CD14-positive monocyte (primary cell): Measurements from ENCODE around the gene NOTCH3. TPM values are rescaled to one million over a fixed set of nuclear protein-coding genes. Genes with fewer than 3 reads are reported as not detected.

Source experiments
- DNase-seq, 3 donors: peaks; one replicate each; pipeline ENCODE4 v3.0.0-alpha.2; 2011 to 2022
- H2AFZ ChIP-seq: 2 replicates; pipeline ENCODE4 v1.6.0; 2012; ENCODE audit warnings: mild to moderate bottlenecking, low read depth, low read length, inconsistent platforms; ENCODE audit not compliant: insufficient read depth, poor library complexity, severe bottlenecking
- H3K27ac ChIP-seq, 2 donors: 1 replicate in 1 of 2; 2 replicates in 1 of 2; pipeline ENCODE4 v1.5.1; 2012 to 2013; ENCODE audit warnings: low read length in 2 of 2, control low read depth in 1 of 2, inconsistent platforms in 1 of 2, low read depth in 1 of 2, mild to moderate bottlenecking in 1 of 2
- H3K27me3 ChIP-seq, 2 donors: one replicate each; pipeline versions ENCODE4 v1.6.0 to v1.6.1; 2011 to 2013; ENCODE audit warnings: low read length in 2 of 2; ENCODE audit not compliant: control insufficient read depth in 2 of 2, insufficient read depth in 2 of 2
- H3K36me3 ChIP-seq, 2 donors: replicated peaks in 1 of 2; 1 replicate in 1 of 2; 2 replicates in 1 of 2; pipeline versions ENCODE4 v1.5.1 to v1.6.1; 2012 to 2013; ENCODE audit warnings: low read length in 2 of 2, control low read depth in 1 of 2, inconsistent platforms in 1 of 2, mild to moderate bottlenecking in 1 of 2; ENCODE audit not compliant: insufficient read depth in 2 of 2, control insufficient read depth in 1 of 2
- H3K4me1 ChIP-seq, 2 donors: 1 replicate in 1 of 2; 2 replicates in 1 of 2; pipeline versions ENCODE4 v1.5.1 to v1.6.1; 2012 to 2013; ENCODE audit warnings: low read length in 2 of 2, control low read depth in 1 of 2, inconsistent platforms in 1 of 2, mild to moderate bottlenecking in 1 of 2, moderate library complexity in 1 of 2; ENCODE audit not compliant: insufficient read depth in 2 of 2, control insufficient read depth in 1 of 2
- H3K4me2 ChIP-seq: replicated peaks from 2 replicates; pipeline ENCODE3; 2012; ENCODE audit warnings: low read length, moderate library complexity, mild to moderate bottlenecking; ENCODE audit not compliant: poor library complexity, severe bottlenecking; ENCODE audit errors: extremely low read depth
- H3K4me3 ChIP-seq, 3 experiments: fragments of 200-600 bp in 1 of 3; sonication (generic) in 1 of 3; replicated peaks in 1 of 3; 1 replicate in 2 of 3; 2 replicates in 1 of 3; pipeline ENCODE4 v1.5.1; 2011 to 2013; ENCODE audit warnings: low read length in 3 of 3, mild to moderate bottlenecking in 3 of 3, control low read depth in 2 of 3, low read depth in 2 of 3, inconsistent platforms in 1 of 3, moderate library complexity in 1 of 3
- H3K79me2 ChIP-seq: 2 replicates; pipeline ENCODE4 v1.6.0; 2012; ENCODE audit warnings: mild to moderate bottlenecking, control low read depth, inconsistent platforms, low read length, moderate library complexity; ENCODE audit not compliant: insufficient read depth
- H3K9ac ChIP-seq: 2 replicates; pipeline ENCODE4 v1.6.0; 2017; ENCODE audit warnings: low read length, mild to moderate bottlenecking; ENCODE audit not compliant: insufficient read depth, poor library complexity, severe bottlenecking
- H3K9me3 ChIP-seq, 2 donors: replicated peaks in 1 of 2; 1 replicate in 1 of 2; 2 replicates in 1 of 2; pipeline versions ENCODE4 v1.5.1 to v1.6.1; 2012 to 2013; ENCODE audit warnings: low read length in 2 of 2, control low read depth in 1 of 2; ENCODE audit not compliant: control insufficient read depth in 1 of 2, insufficient read depth in 1 of 2
- H4K20me1 ChIP-seq: 2 replicates; pipeline ENCODE4 v1.6.0; 2012; ENCODE audit warnings: mild to moderate bottlenecking, low read length, control low read depth, moderate library complexity; ENCODE audit not compliant: insufficient read depth
- H3K27ac Mint-ChIP-seq, 7 donors: one replicate each; pipeline ENCODE4 v1.8.0; 2020; ENCODE audit warnings: mild to moderate bottlenecking in 7 of 7, mixed read lengths in 7 of 7, moderate library complexity in 6 of 7, inconsistent platforms in 2 of 7
- H3K27me3 Mint-ChIP-seq, 3 donors: one replicate each; pipeline ENCODE4 v1.8.0; 2021 to 2022; ENCODE audit warnings: low read depth in 3 of 3, mild to moderate bottlenecking in 3 of 3, mixed read lengths in 3 of 3, moderate library complexity in 3 of 3, inconsistent platforms in 1 of 3
- H3K36me3 Mint-ChIP-seq, 2 donors: one replicate each; pipeline ENCODE4 v1.8.0; 2020; ENCODE audit warnings: mixed read lengths in 2 of 2, inconsistent platforms in 1 of 2, mild to moderate bottlenecking in 1 of 2
- H3K4me1 Mint-ChIP-seq: one replicate; pipeline ENCODE4 v1.8.0; 2020; ENCODE audit warnings: mild to moderate bottlenecking, mixed read lengths
- H3K4me3 Mint-ChIP-seq, 2 donors: one replicate each; pipeline ENCODE4 v1.8.0; 2020; ENCODE audit warnings: mild to moderate bottlenecking in 2 of 2, mixed read lengths in 2 of 2, moderate library complexity in 1 of 2
- H3K9me3 Mint-ChIP-seq, 7 donors: one replicate each; pipeline ENCODE4 v1.8.0; 2020 to 2022; ENCODE audit warnings: mixed read lengths in 7 of 7, mild to moderate bottlenecking in 6 of 7, moderate library complexity in 6 of 7, inconsistent platforms in 2 of 7
- WGBS: methylation state at CpG from one replicate; pipeline ENCODE4 v1.1.5; 2013; ENCODE audit warnings: missing lambda C conversion rate; ENCODE audit not compliant: insufficient coverage; 5-methylcytosine and 5-hydroxymethylcytosine counted together
- intact Hi-C, 2 donors: fragments of 100-400 bp; cut with micrococcal nuclease; formaldehyde crosslinking; loops; one replicate each; pipeline versions ENCODE4 v1.15.0 to v1.15.1; 2023
- polyA plus RNA-seq, 3 donors: library from polyadenylated mRNA; depleted of rRNA in 1 of 3; unstranded in 2 of 3; stranded (reverse) in 1 of 3; fragments of 300-500 nt in 2 of 3; fragments of >200 nt in 1 of 3; fragmentation: Illumina TruSeq in 2 of 3; gene quantifications; 1 replicate in 2 of 3; 2 replicates in 1 of 3; pipeline ENCODE4 v1.2.3, GENCODE V29; 2012 to 2021
- TF ChIP-seq, protein P1 (sequence below): fragments of 200-600 bp; IDR thresholded peaks from one replicate; pipeline ENCODE4 v1.8.0; 2022; ENCODE audit warnings: antibody characterized with exemption, mild to moderate bottlenecking

NOTCH3 gene
- polyA plus RNA-seq, 3 donors = 0.05 to 0.51 TPM; not detected in 1

DNA sequence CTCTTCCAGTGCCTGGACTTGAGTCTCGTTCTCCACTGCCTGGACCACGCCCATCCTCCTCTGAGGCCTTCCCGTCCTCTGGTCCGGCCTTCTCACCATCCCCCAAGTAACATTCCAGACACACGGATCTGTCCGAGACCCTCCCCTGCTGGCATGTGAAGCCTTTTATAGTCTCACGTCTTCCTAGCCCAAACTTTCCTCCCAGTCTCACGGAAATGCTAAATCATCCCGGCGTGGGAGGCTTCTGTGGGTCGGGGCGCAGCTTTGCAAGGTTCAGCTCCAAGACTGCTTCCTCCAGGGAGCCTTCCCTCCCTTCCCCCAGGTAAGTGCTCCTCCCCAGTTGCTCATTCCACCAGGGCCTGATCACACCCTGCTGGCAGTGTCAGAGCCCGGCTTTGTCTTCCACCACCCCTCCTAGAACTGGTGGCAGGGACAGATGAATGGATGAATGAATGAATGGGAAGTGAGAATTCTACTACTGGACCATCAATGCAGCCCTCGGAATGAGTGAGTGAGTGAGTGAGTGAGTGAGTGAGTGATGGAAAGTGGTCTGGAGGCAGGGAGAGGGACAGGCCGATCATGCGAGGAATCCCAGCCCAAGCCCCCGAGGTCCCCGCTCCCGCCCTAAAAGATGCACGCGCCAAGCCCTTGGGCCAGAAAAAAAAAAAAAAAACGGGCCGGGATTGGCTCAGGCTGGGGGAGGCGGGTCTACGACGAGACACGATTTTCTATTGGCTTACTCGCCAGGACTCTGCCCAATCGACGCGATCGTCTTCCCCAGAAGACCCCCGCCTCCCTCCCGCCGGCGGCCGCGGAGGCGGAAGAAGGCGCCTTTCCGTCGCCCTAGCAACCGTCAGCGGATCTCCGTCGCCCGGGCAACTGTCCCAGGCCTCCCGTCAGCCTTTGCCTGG is 22.2 kb upstream of the NOTCH3 start:
- Histone ChIP-seq H3K4me1 (peaks cover 17 to 25% of the 10 kb centered on the region in 2 donors), H3K4me3 (peak overlapping the region; percentile 46 to 76 (median 54)), H3K36me3 (no peaks in the 10 kb centered on the region), H4K20me1 (no peaks in the 10 kb centered on the region), H3K79me2 (no peaks in the 10 kb centered on the region), H3K27ac (no peak overlapping the region), H3K9me3 (no peaks in the 10 kb centered on the region), H3K4me2 (peak overlapping the region; percentile 92), H3K9ac (peak overlapping the region; percentile 57), H3K27me3 (peaks cover 0 to 8% of the 10 kb centered on the region in 2 donors), H2AFZ (peak overlapping the region; percentile 83)
- WGBS = 2% methylated on average over 46 of the region's 48 CpGs
- Mint-ChIP-seq H3K4me1 (peaks cover 25% of the 10 kb centered on the region), H3K27ac (peak overlapping the region in 5 of 7 donors; percentile 68 to 92 (median 82)), H3K36me3 (peaks cover 0 to 4% of the 10 kb centered on the region in 2 donors), H3K4me3 (peak overlapping the region; percentile 82 to 93), H3K27me3 (peaks cover 20 to 48% (median 38%) of the 10 kb centered on the region in 3 donors), H3K9me3 (peaks cover 0 to 1% (median 0%) of the 10 kb centered on the region in 7 donors)
- intact Hi-C loops = no loop called here
- peak; percentile 87 to 92 (median 90) for DNase-seq
- TF ChIP-seq, protein P1, sequence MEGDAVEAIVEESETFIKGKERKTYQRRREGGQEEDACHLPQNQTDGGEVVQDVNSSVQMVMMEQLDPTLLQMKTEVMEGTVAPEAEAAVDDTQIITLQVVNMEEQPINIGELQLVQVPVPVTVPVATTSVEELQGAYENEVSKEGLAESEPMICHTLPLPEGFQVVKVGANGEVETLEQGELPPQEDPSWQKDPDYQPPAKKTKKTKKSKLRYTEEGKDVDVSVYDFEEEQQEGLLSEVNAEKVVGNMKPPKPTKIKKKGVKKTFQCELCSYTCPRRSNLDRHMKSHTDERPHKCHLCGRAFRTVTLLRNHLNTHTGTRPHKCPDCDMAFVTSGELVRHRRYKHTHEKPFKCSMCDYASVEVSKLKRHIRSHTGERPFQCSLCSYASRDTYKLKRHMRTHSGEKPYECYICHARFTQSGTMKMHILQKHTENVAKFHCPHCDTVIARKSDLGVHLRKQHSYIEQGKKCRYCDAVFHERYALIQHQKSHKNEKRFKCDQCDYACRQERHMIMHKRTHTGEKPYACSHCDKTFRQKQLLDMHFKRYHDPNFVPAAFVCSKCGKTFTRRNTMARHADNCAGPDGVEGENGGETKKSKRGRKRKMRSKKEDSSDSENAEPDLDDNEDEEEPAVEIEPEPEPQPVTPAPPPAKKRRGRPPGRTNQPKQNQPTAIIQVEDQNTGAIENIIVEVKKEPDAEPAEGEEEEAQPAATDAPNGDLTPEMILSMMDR = no peak

- no peak overlapping the region for H3K27ac Mint-ChIP-seq
- H3K4me1 Mint-ChIP-seq = peaks cover 21% of the 10 kb centered on the region
Observed at GRCh38 chr19:15220833-15221232, 20.0 kb upstream of the NOTCH3 start.

More at GRCh38 chr19:15220833-15221232, 20.0 kb upstream of the NOTCH3 start:
- Histone ChIP-seq H3K9ac (no peak overlapping the region), H3K4me1 (peaks cover 17 to 20% of the 10 kb centered on the region in 2 donors), H3K9me3 (no peaks in the 10 kb centered on the region), H3K79me2 (no peaks in the 10 kb centered on the region), H3K36me3 (no peaks in the 10 kb centered on the region), H4K20me1 (no peaks in the 10 kb centered on the region), H2AFZ (no peak overlapping the region), H3K27me3 (peaks cover 0 to 8% of the 10 kb centered on the region in 2 donors), H3K4me2 (no peak overlapping the region), H3K4me3 (no peak overlapping the region), H3K27ac (no peak overlapping the region)
- Mint-ChIP-seq H3K36me3 (peaks cover 0 to 4% of the 10 kb centered on the region in 2 donors), H3K9me3 (peaks cover 0 to 1% (median 0%) of the 10 kb centered on the region in 7 donors), H3K27me3 (peaks cover 20 to 48% (median 41%) of the 10 kb centered on the region in 3 donors), H3K4me3 (no peak overlapping the region)
- TF ChIP-seq, protein P1 = no peak
- intact Hi-C loops = no loop called here
- no peak for DNase-seq
- WGBS = 83% methylated on average over 1 of the region's 6 CpGs
